GM12878 (cell line): ENCODE measurements around the gene CMBL. TPM values are rescaled to one million over a fixed set of nuclear protein-coding genes. Genes with fewer than 3 reads are reported as not detected.

ENCODE experiments used
- CHD1 ChIP-seq: IDR thresholded peaks from 2 replicates; pipeline ENCODE4 v1.6.1; 2012; ENCODE audit warnings: low read depth, low read length, improper control_type of control experiment
- SMC3 ChIP-seq: IDR thresholded peaks from 2 replicates; pipeline ENCODE4 v1.6.1; 2011; ENCODE audit warnings: low read length, improper control_type of control experiment, borderline replicate concordance
- ZBTB11 ChIP-seq: fragments of 450-650 bp; formaldehyde crosslinking; IDR thresholded peaks from 2 replicates; pipeline ENCODE4 v1.5.0; 2022; ENCODE audit warnings: mild to moderate bottlenecking, missing genetic modification characterization
- polyA plus RNA-seq, 11 experiments: library from polyadenylated mRNA; depleted of rRNA in 4 of 11; unstranded in 6 of 11; stranded (reverse) in 5 of 11; fragments of >200 nt; fragmentation: Nextera tagmentation in 4 of 11; fragmentation: Illumina TruSeq in 1 of 11; extraction: Ambion mirVana in 4 of 11; extraction: Trizol in 1 of 11; gene quantifications; 1 replicate in 1 of 11; 2 replicates in 10 of 11; pipeline versions ENCODE4 v1.2.1 to v1.2.3, GENCODE V29; 2011 to 2016; ENCODE audit warnings: inconsistent platforms in 2 of 11, missing spikeins in 2 of 11, low read depth in 1 of 11
- total RNA-seq, 4 experiments: library from RNA; depleted of rRNA in 3 of 4; stranded (reverse); fragments of >200 nt in 3 of 4; fragmentation: Illumina TruSeq in 1 of 4; extraction: Trizol in 1 of 4; gene quantifications; 2 replicates each; pipeline versions ENCODE4 v1.2.1 to v1.2.3, GENCODE V29; 2013 to 2021
- TF ChIP-seq, protein P1 (sequence below): fragments of 450-650 bp; IDR thresholded peaks from 2 replicates; pipeline ENCODE4 v1.6.1; 2017; ENCODE audit warnings: borderline replicate concordance
- TF ChIP-seq, protein P2 (sequence below): fragments of 150-350 bp; IDR thresholded peaks from 2 replicates; pipeline ENCODE4 v1.6.1; 2014; ENCODE audit warnings: mild to moderate bottlenecking, low read depth, low read length

CMBL gene
- total and polyA plus RNA-seq, 10 of the 15 experiments (the other 5 are each of a cell fraction or from before 2014, with no cell fraction given), result 1.8 to 15.6 (median 7.5) TPM

DNA sequence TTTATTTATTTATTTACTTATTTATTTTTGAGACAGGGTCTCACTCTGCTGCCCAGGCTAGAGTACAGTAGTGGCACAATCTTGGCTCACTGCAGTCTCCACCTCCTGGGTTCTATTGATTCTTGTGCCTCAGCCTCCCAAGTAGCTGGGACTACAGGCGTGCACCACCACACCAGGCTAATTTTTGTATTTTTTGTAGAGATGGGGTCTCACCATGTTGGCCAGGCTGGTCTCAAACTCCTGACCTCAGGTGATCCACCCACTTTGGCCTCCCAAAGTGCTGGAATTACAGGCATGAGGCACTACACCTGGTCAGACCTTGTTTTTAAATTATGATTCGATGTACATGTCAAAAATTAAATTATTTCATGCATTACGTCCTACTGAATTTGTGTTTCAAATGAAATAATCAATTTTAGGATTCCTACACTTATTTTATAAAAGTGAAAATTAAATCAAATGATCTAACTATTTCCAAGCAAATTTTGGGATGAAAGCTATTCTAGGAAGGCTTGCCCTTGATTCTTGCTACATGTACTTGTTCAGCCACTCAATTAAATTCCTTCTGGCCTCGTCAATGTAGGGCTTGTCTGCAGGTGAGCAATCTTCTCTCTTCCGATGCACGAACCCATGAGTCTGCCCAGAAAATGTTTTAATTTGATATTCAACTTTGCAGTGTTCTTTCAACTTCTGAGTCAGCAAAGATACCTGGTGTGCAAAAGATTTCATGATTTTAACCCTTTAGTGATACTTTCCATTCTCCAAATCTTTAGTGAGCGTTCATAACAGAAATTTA, 27.6 kb downstream of the CMBL start (continued):
- TF ChIP-seq ZBTB11 (CRISPR knock-in tag), result no peak
- no peak for TF ChIP-seq SMC3
- no peak for TF ChIP-seq CHD1
- TF ChIP-seq, protein P1, sequence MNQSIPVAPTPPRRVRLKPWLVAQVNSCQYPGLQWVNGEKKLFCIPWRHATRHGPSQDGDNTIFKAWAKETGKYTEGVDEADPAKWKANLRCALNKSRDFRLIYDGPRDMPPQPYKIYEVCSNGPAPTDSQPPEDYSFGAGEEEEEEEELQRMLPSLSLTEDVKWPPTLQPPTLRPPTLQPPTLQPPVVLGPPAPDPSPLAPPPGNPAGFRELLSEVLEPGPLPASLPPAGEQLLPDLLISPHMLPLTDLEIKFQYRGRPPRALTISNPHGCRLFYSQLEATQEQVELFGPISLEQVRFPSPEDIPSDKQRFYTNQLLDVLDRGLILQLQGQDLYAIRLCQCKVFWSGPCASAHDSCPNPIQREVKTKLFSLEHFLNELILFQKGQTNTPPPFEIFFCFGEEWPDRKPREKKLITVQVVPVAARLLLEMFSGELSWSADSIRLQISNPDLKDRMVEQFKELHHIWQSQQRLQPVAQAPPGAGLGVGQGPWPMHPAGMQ, result no peak
- TF ChIP-seq, protein P2, sequence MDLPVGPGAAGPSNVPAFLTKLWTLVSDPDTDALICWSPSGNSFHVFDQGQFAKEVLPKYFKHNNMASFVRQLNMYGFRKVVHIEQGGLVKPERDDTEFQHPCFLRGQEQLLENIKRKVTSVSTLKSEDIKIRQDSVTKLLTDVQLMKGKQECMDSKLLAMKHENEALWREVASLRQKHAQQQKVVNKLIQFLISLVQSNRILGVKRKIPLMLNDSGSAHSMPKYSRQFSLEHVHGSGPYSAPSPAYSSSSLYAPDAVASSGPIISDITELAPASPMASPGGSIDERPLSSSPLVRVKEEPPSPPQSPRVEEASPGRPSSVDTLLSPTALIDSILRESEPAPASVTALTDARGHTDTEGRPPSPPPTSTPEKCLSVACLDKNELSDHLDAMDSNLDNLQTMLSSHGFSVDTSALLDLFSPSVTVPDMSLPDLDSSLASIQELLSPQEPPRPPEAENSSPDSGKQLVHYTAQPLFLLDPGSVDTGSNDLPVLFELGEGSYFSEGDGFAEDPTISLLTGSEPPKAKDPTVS, result no peak
